Activated gamma-delta T cell (primary cell): ENCODE results near the gene HAND1.

Experiments used
- DNase-seq: peaks from one replicate; lab custom pipeline; 2025; lab: John Stamatoyannopoulos, UW

Gene HAND1

DNA sequence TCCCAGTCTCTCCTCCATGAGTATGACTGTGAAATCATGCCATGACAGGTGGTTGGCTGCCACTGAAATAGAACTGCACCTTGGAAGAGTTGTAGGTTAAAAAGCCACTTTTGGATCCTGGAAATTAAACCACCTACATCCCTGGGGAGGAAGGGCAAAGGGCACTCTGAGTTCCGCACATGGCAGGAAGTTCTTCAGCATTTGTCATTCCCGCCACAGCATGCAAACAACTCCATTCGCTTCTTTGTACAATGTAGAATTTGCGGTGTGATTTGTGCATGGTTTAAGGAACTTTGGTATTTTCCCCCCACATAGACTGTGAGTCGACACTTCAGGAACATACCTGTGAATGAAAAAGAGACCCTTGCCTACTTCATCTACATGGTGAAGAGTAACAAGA is 22.4 kb downstream of the HAND1 start:
- no peak for DNase-seq

- DNase-seq = no peak
These were observed 26.1 kb downstream of the HAND1 start for GRCh38 chr5:154451957-154452356.

- DNase-seq = no peak
These were observed 28.2 kb downstream of the HAND1 start for GRCh38 chr5:154449786-154450185.

DNA sequence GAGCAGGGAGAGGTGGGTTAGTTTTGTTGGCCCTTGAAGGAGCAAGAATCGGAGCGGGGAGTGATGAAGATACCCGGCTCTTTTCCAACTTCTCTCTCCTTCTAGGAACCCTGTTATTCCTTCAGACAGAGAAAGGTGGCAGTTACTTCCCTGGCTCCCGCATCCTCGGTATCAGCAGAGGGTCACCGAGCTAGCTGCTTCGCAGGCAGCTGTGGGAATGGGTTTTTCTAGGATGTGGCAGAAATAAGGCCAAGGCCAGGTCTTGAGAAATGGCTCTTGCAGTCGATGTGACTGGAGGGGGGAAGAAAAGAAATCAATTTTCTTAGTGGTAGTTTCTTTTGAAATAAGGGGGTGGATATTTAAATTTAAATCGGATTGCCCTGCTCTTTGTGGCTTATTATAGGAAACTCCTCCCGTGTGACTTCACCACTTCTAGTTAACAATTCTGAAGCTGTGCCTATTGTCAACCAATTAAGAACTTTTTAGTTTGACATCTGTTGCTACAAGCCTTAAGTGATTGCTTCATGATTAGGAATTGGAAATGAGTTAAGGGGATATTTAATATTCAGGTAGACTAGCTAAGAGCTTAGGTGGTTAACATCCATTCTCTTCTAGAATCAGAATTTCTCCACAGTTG is 30.8 kb downstream of the HAND1 start:
- DNase-seq = no peak

GRCh38 chr5:154446195-154447088 is 31.6 kb downstream of the HAND1 start:
- DNase-seq = peak; percentile 41

DNA sequence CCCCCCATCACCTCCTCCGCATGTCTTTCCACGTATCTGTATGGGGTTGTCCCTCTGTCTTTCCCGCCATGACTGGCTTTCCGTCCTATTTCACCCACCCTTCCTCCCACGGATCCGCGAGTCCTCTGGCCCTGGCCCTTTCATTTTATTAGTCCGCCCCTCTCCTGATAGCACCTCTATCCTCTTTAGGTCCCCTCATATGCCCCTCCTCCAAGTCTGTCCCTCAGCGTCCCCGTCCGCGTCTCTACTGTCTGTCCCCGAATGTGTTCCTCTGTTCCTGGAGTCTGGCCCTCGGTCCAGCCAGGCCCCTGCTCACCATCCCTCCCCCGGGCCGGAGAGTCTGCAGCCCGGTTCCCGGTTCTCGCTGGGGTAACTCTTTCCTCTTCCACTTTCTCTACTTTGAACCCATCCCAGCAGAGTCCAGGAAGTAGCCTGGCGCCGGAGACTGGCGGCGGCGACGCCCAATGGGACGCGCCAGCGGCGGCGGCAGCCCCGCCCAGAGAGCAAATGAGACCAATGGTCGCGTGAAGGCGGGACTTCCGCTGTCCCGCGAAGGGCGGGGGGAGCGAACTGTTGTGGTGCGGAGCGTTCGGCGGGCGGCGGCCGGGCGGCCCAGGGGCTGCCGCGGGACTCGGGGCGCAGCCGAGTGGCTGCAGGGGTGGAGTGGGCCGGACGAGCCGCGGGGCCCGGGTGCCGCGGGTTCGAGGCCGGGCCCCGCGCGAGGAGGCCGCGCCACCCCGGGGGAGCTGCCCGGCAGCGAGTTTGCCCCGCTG is 32.4 kb downstream of the HAND1 start, which contains the start of gene SAP30L:
TSS of gene SAP30L (plus strand) at position 576 of the 773 bp plus-strand sequence. CDS start 608 bp downstream, outside the sequence.
- DNase-seq = peak; percentile 93

DNA sequence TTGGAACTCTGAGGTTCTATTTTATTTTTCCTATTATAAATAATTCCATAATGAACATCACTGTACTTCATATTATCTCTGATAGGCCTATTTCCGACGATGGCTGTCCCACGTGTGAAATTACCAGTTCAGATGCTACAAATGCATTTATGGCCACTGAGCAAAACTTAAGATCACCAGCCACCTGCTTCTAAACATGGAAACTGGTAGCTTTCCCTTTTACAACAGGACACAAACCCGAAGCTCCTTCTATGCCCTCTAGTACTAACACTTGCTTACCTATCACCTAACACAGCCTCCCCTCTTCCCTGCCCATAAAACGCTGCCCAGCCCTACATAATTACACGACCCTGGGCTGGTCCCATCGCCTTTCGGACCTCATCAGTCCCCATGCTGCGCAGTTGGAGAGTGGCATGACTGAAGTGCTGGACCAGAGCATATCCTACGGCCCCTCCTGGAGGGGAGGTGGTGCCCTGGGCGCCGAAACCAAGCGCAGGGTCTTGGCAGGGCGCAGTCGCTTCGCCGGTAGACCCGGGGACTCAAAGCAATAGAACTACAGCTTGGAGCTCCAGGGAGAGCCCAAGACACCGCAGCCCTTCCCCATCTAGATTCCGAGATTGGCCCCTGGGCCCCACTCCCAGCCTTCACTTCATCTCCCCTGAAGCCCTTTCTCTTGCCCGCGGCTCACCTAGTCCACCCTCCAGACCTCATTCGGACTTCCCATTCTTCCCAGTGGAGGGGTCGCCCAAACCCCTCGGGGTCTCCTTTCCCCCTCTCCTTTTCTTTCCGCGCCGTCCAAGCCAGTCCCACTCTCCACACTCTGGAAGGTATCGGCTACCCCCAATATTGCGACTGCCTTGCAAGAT is 33.2 kb downstream of the HAND1 start:
- DNase-seq = no peak

DNA sequence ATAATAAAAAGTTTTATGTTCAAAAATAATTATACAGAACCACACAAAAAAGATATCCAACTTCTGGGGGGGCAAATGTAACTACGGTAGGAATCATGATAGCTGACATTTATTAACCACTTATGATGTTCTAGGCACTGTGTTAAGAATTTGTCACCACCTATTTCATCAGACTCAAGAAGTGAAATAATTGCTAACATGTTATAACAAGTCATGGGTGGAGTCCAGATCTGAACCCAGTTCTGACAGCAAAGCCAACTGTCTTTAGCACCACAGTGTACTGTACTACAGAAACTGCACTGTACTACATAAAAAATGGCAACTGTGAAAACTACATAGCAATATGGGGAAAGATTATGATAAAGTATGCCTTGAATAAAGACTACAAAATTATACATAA is 35.2 kb downstream of the HAND1 start:
- no peak for DNase-seq

- no peak for DNase-seq
These were observed 37.5 kb downstream of the HAND1 start for GRCh38 chr5:154440540-154440939.

DNA sequence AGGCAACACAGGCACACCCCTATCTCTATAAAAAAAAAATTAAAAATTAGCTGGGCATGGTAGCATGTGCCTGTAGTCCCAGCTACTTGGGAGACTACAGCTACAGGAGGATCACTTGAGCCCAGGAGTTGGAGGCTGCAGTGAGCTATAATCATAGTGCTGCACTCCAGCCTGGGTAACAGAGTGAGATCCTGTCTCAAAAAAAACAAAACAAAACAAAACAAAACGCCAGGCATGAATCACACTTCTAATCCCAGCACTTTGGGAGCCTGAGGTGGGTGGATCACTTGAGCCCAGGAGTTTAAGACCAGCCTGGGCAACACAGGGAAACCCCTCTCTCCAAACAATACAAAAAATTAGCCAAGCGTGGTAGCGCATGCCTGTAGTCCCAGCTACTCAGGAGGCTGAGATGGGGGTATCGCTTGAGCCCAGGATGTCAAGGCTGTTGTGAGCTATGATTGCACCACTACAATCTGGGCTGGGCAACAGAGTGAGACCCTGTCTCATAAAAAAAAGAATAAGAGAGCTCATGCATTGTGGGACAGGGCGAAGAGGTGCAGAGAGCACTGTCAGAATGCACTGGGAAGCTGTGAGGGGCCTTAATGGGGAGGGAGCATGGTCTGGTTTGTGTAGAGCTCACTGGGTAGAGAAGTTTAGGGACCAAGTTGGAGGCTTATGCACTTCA is 40.6 kb downstream of the HAND1 start:
- no peak for DNase-seq

DNA sequence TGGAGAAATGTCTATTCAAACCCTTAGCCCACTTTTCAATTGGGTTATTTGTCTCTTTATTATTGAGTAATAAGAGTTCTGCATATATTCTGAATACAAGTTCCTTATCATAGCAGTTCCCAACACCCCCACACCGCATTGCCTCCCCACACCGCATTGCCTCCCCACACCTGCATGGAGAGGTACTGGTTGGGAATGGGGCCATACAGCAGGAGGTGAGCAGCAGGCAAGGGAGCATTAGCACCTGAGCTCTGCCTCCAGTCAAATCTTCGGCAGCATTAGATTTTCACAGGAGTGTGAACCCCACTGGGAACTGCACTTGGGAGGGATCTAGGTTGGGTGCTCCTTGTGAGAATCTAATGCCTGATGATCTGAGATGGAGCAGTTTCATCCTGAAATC is 42.8 kb downstream of the HAND1 start:
- no peak for DNase-seq

- DNase-seq = no peak
These were observed 46.9 kb downstream of the HAND1 start for GRCh38 chr5:154430961-154431630.

DNA sequence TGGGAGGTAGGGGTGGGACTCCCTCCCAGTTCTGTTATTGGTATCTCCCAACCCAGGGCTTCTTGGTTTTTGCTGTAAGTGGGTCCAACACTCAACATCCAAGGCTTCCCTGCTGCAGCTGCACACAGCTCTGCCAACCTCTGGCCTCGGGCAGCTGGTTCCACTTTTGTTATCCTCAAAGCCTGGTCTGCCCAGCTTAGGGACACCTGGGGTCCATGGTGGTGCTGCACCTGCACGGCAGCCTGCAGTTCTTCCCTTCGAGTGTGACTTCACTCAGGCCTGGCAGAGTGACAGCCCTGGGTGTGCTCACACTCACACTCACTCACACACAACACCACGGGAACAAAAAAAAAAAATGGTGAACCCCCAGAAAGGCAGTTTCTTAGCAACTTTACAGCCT is 47.6 kb downstream of the HAND1 start:
- DNase-seq = no peak

DNA sequence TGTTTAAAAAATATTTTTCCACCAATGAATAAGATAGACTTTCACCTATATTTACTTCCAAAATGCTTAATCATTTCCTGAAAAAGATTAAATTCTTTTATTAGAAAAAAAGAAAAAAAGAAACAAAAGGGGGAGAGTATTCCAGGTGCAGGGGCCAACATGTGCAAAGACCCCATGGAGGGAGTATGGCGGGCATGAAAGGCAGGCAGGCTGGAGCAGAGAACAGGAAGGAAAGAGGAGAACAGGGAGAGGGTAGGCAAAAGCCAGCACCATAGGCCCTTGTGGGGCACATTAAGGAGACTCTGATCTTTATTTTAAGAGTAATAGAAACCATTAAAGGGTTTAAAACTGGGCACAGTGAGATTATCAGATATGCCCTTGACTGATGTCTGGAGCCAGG is 48.7 kb downstream of the HAND1 start:
- DNase-seq = no peak

DNA sequence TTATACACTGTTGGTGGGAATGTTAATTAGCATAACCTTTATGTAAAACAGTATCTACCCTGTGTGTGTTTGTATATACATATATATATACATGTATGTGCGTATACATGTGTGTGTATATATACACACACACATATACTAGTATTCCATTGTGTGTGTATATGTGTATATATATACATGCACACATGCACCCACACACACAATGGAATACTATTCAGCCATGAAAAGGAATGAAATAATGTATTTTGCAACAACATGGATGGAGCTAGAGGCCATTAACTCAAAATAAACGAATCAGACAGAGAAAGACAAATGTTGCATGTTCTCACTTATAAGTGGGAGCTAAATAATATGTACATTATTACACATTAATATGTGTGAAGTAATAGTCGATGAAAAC is 49.8 kb downstream of the HAND1 start:
- DNase-seq = no peak
